Activated naive CD8-positive, alpha-beta T cell (primary cell): ENCODE data around the gene GTF2H3.
"Not testable (repeated sequence)": the region's sequence is repeated elsewhere in the genome, so short reads cannot be mapped to it uniquely, and the experiment has no call there.

Experiments used
- H3K27ac Mint-ChIP-seq: one replicate; pipeline ENCODE4 v1.8.0; 2021; ENCODE audit warnings: mixed read lengths
- H3K27me3 Mint-ChIP-seq: one replicate; pipeline ENCODE4 v1.8.0; 2021; ENCODE audit warnings: mixed read lengths
- H3K36me3 Mint-ChIP-seq: one replicate; pipeline ENCODE4 v1.8.0; 2021; ENCODE audit warnings: mixed read lengths
- H3K4me1 Mint-ChIP-seq: one replicate; pipeline ENCODE4 v1.8.0; 2021; ENCODE audit warnings: low read depth, mixed read lengths
- H3K4me3 Mint-ChIP-seq: one replicate; pipeline ENCODE4 v1.8.0; 2021; ENCODE audit warnings: mild to moderate bottlenecking, mixed read lengths
- H3K9me3 Mint-ChIP-seq: one replicate; pipeline ENCODE4 v1.8.0; 2021; ENCODE audit warnings: low read depth, mixed read lengths

Gene GTF2H3

GRCh38 chr12:123633379-123634141, at the start of gene GTF2H3, which contains the start of gene EIF2B1:
GTF2H3 (plus strand) TSS chr12:123633829; CDS start chr12:123633860, 31 bp downstream.
EIF2B1 (minus strand) TSS chr12:123633686; CDS start chr12:123633557, 129 bp downstream.
- peaks cover 5% of the 10 kb centered on the region for H3K36me3 Mint-ChIP-seq
- peak within 1 kb of the TSS; percentile 97 for H3K27ac Mint-ChIP-seq
- H3K4me3 Mint-ChIP-seq = peak within 1 kb of the TSS; percentile 98
- no peaks in the 10 kb centered on the region for H3K9me3 Mint-ChIP-seq
- no peaks in the 10 kb centered on the region for H3K27me3 Mint-ChIP-seq
- H3K4me1 Mint-ChIP-seq = peaks cover 35% of the 10 kb centered on the region

DNA sequence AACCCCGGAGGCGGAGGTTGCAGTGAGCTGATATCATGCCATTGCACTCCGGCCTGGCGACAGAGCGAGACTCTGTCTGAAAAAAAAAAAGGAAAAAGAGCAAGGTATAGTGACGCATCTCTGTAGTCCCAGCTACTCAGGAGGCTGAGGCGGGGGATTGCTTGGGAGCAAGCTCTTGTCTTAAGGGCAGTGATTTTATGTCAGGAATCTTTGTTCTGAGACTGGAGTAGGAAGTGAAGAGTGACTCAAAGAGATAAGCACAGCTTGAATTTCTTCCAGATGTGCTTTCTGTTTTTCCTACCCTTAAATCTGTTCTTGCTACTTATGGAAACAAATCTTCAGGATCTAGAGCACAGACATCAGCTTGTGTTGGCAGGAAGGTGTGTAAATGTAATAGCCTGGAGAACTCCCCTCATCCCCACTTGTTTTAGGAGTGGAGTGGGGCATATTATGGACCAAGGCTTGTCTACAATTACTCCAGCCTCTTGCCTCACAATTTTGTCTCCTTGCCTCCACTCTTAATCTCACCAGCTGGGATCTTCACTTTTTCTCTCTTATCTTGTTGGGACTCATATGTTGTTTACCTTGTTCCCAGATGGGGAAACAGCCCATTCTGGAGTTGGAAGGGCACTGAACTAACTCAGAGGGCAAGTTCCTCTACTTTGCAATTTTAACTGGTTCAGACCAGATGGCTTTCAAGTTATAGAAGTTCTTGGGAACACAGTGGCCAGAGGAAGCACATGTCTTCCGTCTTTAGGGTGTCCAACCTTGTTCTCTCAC, 41.7 kb upstream of the GTF2H3 start:
- Mint-ChIP-seq H3K9me3 (no peaks in the 10 kb centered on the region), H3K27ac (peak overlapping the region; percentile 66), H3K4me1 (peaks cover 37% of the 10 kb centered on the region), H3K36me3 (peaks cover 6% of the 10 kb centered on the region), H3K27me3 (no peaks in the 10 kb centered on the region), H3K4me3 (no peak overlapping the region)

- no peaks in the 10 kb centered on the region for H3K36me3 Mint-ChIP-seq
- no peak overlapping the region for H3K4me3 Mint-ChIP-seq
- H3K4me1 Mint-ChIP-seq = peaks cover 19% of the 10 kb centered on the region
- H3K27me3 Mint-ChIP-seq = no peaks in the 10 kb centered on the region
- H3K9me3 Mint-ChIP-seq = no peaks in the 10 kb centered on the region
- no peak overlapping the region for H3K27ac Mint-ChIP-seq
Observed at GRCh38 chr12:123595729-123596128, 37.9 kb upstream of the GTF2H3 start.

DNA sequence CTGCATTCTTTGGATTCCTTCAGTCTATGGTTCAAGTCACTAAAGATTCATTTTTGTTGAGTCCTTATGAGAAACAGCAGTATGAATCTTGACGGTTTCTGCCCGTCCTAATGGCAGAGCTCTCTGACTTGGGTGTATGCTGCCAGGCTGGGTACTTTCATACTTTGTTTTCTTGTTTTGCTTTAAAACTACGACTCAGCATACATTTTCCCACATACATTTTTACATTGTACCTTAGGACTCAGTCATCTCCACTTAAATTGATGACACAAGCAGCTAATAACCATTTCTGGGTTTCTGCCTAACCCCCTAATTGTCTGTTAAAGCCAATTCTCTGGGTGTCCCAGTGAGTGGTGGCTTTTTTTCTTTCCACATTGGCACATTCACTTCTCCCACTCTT, 36.5 kb upstream of the GTF2H3 start:
- Mint-ChIP-seq H3K27ac (peak overlapping the region; percentile 41), H3K4me1 (peaks cover 11% of the 10 kb centered on the region), H3K36me3 (no peaks in the 10 kb centered on the region), H3K9me3 (no peaks in the 10 kb centered on the region), H3K4me3 (no peak overlapping the region), H3K27me3 (no peaks in the 10 kb centered on the region)

DNA sequence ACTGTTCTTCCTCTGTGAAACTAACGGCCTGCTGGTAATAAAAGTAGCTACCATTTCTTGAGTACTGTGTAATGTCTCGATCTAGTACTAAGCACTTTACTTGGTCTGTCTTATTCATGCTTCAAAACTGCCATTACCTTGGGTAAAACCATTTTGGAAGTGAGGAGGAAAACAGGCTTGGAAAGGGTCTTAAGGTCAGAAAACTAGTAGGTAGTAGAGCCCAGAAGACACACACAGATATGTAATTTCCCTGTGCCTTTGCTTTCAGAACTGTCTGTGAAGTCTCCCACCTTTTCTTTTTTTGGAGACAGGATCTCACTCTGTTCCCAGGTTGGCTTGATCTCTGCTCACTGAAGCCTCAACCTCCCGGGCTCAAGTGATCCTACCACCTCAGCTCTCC, 35.1 kb upstream of the GTF2H3 start:
- Mint-ChIP-seq H3K4me1 (peaks cover 15% of the 10 kb centered on the region), H3K27me3 (no peaks in the 10 kb centered on the region), H3K36me3 (peaks cover 8% of the 10 kb centered on the region), H3K4me3 (no peak overlapping the region), H3K27ac (no peak overlapping the region), H3K9me3 (no peaks in the 10 kb centered on the region)

DNA sequence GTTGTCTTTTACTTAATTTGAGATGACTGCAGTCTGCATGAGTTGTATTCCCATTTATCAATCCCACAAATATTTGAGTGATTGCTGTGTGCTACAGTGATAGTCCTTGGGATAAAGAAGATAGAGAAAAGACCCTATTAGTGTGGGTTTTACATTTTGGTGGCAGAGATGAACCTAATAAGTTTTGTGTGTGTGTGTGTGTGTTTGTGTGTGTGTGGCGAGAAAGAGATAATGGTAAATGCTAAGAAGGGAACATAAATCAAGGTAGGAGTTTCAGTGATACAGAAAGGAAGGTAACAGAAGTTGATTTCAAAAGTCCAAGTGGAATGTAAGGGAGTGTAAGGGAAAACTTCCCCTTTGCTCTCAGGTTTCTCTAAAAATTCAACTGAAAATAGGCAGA, 34.3 kb upstream of the GTF2H3 start:
- no peaks in the 10 kb centered on the region for H3K27me3 Mint-ChIP-seq

DNA sequence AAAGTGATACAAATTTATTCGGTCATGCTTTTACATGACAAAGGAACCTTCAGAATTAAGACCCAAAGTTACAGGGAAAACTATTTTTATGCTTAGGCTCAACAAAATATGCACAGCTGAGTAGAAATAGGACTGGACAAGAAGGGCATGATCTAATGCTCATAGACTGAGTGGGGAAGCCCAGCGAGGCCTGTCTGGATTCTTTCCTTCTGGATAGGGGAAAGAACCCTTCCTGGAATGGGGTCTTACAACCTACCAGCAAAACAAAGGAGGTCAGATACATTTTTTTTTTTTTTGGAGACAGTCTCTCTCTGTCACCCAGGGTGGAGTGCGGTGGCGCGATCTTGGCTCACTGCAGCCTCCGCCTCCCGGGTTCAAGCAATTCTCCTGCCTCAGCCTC, 33.9 kb upstream of the GTF2H3 start:
- H3K4me3 Mint-ChIP-seq = peak overlapping the region; percentile 17
- H3K36me3 Mint-ChIP-seq = peaks cover 8% of the 10 kb centered on the region
- H3K4me1 Mint-ChIP-seq = peaks cover 21% of the 10 kb centered on the region
- no peak overlapping the region for H3K27ac Mint-ChIP-seq
- no peaks in the 10 kb centered on the region for H3K27me3 Mint-ChIP-seq
- H3K9me3 Mint-ChIP-seq = no peaks in the 10 kb centered on the region

More for the DNA sequence above, 34.3 kb upstream of the GTF2H3 start:
- Mint-ChIP-seq H3K4me3 (peak overlapping the region; percentile 17), H3K4me1 (peaks cover 18% of the 10 kb centered on the region), H3K27ac (peak overlapping the region; percentile 43), H3K9me3 (no peaks in the 10 kb centered on the region), H3K36me3 (peaks cover 8% of the 10 kb centered on the region)

DNA sequence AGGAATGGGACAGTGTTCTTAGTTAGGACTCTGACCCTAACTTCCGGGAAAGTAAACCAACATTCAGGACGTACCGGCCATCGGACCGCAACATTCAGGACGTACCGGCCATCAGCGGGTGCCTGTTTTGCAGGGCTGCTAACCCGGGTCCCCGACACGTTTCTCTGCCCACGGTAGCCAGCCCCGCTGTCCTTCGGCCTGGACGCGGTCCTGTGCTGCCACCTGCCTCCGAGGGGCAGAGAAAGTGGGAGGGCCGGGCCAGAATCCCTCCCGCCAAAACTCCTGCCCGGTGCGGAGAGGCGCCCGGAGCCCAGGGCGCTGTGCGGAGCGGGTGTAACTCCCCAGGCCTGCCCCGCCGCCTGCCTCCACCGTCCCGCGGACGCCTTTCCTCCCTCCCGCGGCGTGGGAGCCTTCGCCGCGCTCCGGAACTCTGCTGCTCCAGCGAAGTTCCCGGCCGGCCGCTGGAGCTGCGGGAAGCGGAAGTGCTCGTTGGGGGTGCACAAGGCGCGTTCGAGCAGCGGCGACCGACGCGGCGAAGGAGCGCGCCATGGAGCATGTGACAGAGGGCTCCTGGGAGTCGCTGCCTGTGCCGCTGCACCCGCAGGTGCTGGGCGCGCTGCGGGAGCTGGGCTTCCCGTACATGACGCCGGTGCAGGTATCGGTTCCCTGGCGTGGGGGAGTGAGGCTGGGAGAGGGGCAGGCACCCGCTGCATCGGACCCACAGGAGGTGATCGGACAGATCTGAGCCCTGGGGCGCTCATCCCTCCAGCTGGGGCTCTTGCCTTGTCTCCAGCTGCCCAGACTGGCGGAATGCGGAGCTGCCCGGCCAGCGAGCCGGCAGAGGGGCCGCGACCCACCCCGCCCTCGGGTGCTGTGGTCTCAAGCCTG, 31.8 kb upstream of the GTF2H3 start, which contains the start of gene DDX55:
Gene DDX55, plus strand, starts transcription at position 498 of the 888 bp plus-strand sequence. Its CDS starts 50 bp downstream, at position 548.
- peaks cover 29% of the 10 kb centered on the region for H3K4me1 Mint-ChIP-seq
- peaks cover 10% of the 10 kb centered on the region for H3K36me3 Mint-ChIP-seq
- peak within 1 kb of the TSS; percentile 96 for H3K27ac Mint-ChIP-seq
- H3K9me3 Mint-ChIP-seq = no peaks in the 10 kb centered on the region
- peak within 1 kb of the TSS; percentile 98 for H3K4me3 Mint-ChIP-seq
- H3K27me3 Mint-ChIP-seq = no peaks in the 10 kb centered on the region

DNA sequence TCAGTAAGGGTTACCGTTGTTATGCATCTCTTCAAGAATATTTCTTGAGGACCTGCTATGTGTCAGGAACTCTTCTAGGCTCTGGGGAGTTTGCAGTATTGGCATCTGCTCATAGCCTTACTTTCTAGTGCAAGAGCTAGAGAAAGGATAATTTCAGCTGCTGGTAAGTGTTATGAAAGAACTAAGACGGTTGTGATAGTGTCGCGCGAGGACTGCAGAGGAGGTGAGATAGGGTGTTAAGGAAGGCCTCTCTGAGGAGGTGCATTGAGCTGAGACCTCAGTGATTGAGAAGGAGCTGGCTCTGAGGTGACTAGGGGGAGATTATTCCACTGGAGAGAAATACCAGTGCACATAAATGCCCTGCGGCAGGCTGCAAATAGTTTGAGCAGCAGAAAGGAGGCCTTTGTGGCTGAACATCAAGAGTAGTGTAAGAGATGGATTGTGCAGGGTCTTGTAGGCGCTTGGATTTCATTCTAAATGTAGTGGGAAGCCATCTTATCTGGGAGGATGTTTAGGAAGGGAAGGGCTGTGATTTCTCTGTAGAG, 30.9 kb upstream of the GTF2H3 start:
- peaks cover 29% of the 10 kb centered on the region for H3K4me1 Mint-ChIP-seq
- H3K27me3 Mint-ChIP-seq = no peaks in the 10 kb centered on the region
- H3K27ac Mint-ChIP-seq = peak overlapping the region; percentile 94
- peak overlapping the region; percentile 98 for H3K4me3 Mint-ChIP-seq
- H3K9me3 Mint-ChIP-seq = no peaks in the 10 kb centered on the region
- peaks cover 10% of the 10 kb centered on the region for H3K36me3 Mint-ChIP-seq

GRCh38 chr12:123603495-123603894, 30.1 kb upstream of the GTF2H3 start:
- not testable (repeated sequence) for H3K27me3 Mint-ChIP-seq, H3K9me3 Mint-ChIP-seq, H3K27ac Mint-ChIP-seq
- Mint-ChIP-seq H3K36me3 (peaks cover 11% of the 10 kb centered on the region), H3K4me3 (peak overlapping the region; percentile 98), H3K4me1 (peaks cover 30% of the 10 kb centered on the region)

- H3K4me3 Mint-ChIP-seq = no peak overlapping the region
- no peaks in the 10 kb centered on the region for H3K9me3 Mint-ChIP-seq
- no peaks in the 10 kb centered on the region for H3K27me3 Mint-ChIP-seq
- no peak overlapping the region for H3K27ac Mint-ChIP-seq
- peaks cover 9% of the 10 kb centered on the region for H3K36me3 Mint-ChIP-seq
- peaks cover 24% of the 10 kb centered on the region for H3K4me1 Mint-ChIP-seq
Observed at GRCh38 chr12:123607756-123608155, 25.9 kb upstream of the GTF2H3 start.

- Mint-ChIP-seq H3K4me3 (no peak overlapping the region), H3K9me3 (no peaks in the 10 kb centered on the region), H3K27me3 (no peaks in the 10 kb centered on the region), H3K27ac (no peak overlapping the region), H3K36me3 (peaks cover 5% of the 10 kb centered on the region), H3K4me1 (peaks cover 20% of the 10 kb centered on the region)
Observed at GRCh38 chr12:123608182-123608581, 25.4 kb upstream of the GTF2H3 start.

GRCh38 chr12:123614110-123614509, 19.5 kb upstream of the GTF2H3 start:
- Mint-ChIP-seq H3K4me3 (no peak overlapping the region), H3K4me1 (peaks cover 3% of the 10 kb centered on the region), H3K36me3 (peaks cover 7% of the 10 kb centered on the region), H3K9me3 (no peaks in the 10 kb centered on the region), H3K27me3 (no peaks in the 10 kb centered on the region), H3K27ac (no peak overlapping the region)

DNA sequence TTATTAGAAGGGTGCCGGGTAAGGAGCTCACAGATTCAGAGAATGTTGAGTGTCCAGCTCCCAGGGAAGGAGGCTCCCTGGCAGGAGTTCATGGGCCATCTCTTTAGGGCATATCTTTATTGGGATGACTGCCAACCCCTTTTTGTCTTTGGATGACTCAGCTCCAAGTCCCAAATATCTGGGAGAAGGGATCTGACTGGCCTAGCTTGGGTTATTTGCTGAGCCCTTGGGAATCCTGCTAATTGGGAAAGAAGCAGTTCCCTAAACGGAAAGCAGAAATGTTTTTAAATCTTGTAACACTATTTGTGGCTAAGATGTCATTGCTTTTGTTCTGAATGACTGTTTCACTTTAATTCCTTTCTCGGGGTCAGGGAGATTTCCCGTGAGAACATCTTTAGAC, 19.1 kb upstream of the GTF2H3 start:
- no peaks in the 10 kb centered on the region for H3K27me3 Mint-ChIP-seq
- H3K36me3 Mint-ChIP-seq = peaks cover 7% of the 10 kb centered on the region
- H3K4me1 Mint-ChIP-seq = peaks cover 3% of the 10 kb centered on the region
- no peak overlapping the region for H3K4me3 Mint-ChIP-seq
- H3K27ac Mint-ChIP-seq = no peak overlapping the region
- no peaks in the 10 kb centered on the region for H3K9me3 Mint-ChIP-seq
